Fibroblast of skin of abdomen (primary cell): ENCODE results near the gene CRTC1.
"Not testable (repeated sequence)": the region's sequence is repeated elsewhere in the genome, so short reads cannot be mapped to it uniquely, and the experiment has no call there.

ENCODE experiments used
- DNase-seq: peaks from one replicate; pipeline ENCODE4 v3.0.0-alpha.2; 2013

The CRTC1 gene

DNA sequence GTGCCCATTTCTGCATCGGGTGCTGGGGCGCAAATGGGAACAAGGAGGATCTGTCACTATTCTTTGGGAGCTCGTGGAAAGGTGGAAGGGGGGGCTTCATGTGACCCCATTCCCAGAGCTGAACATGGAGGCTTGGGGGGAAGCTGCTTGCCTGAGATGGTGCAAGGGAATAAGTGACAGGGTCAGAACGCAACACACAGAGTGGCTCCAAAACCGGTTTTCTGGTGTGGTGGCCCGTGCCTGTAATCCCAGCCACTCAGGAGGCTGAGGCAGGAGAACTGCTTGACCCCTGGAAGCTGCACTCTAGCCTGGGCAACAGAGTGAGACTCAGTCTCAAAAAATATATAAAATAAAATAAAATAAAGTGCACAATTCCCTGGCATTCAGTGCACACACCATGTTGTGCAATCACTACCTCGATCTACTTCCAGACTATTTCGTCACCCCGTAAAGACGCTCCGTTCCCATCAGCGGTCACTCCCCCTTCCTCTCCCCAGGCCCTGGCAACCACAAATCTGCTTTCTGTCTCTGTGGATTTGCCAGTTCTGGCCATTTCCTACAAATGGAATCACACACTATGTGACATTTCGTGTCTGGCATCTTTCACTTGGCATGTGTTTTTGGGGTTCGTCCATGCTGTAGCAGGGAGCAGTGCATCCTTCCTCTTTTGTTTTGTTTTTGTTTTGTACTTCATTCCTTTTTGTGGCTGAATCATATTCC, 125.8 kb downstream of the CRTC1 start:
- peak; percentile 71 for DNase-seq

DNA sequence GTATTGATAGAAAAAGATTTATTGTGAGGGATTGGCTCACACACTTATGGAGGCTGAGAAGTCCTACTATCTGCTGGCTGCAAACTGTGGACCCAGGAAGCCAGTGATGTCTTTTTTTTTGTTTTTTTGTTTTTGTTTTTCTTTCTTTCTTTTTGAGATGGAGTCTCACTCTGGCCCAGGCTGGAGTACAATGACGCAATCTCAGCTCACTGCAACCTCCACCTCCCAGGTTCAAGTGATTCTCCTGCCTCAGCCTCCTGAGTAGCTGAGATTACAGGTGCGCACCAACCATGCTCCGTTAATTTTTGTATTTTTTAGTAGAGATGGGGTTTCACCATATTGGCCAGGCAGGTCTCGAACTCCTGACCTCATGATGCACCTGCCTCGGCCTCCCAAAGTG, 128.2 kb downstream of the CRTC1 start:
- not testable (repeated sequence) for DNase-seq

DNA sequence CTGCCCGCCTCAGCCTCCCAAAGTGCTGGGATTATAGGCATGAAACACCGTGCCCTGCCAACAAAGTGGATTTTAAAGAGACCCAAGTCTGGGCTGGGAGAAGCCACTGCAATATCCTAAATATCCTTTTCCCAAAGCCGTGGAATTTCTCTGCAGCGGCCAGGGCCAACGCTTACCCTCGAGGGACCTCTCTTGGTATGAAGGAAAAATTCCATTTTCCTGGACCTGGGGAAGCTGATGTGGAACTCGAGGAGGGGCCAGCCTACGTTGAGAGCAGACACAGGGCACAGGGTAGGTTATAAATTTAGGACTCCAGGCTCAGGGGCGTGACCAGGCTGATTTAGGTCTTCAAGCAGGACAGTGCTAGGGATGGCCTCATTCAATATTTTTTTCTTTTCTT, 130.6 kb downstream of the CRTC1 start:
- peak; percentile 37 for DNase-seq

DNA sequence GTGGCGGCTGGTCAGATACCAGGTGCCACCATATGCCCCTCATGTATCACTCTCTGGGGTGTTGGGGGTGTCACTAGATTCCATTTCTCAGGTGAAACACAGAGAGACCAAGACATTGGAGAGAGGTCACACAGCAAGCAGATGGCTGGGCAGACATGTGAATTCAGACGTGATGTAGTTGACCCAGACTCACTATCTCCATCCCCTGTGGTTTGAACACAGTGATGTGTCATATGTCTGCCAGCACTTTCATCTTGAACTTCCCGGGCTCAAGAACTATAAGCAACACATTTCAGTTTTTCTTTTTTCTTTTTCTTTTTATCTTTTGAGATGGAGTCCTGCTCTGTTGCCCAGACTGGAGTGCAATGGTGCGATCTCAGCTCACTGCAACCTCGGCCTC, 132.2 kb downstream of the CRTC1 start:
- DNase-seq: no peak

DNA sequence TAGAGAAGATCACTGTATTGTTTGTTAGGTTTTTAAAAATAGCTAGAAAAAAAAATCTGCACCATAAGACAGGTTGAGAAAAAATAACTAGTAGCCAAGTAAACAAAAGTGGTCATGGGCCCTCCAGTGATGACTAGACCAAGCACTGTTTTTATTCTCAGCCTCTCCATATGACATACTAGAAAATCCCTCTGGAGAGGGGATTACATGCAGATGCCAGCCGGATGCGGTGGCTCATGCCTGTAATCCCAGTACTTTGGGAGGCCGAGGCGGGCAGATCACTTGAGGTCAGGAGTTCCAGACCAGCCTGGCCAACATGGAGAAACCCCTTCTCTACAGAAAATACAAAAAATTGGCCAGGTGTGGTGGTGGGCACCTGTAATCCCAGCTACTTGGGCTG, 133.2 kb downstream of the CRTC1 start:
- DNase-seq: not testable (repeated sequence)

DNA sequence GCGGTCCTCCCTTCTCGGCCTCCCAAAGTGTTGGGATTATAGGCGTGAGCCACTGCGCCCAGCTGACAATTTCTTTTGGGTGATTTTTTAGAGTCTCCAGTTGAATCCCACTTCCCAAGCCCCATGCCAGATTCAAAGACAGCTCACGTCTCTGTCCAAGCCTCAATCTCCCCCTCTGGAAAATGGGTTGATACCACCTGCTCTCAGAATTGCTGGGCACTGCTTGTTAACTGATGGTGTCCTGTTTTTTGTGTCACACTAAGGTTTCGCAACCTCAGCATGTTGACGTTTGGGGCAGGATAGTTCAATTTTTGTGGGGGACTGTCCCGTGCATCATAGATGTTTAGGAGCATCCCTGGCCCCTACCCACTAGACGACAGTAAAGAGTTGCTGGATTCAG, 134.1 kb downstream of the CRTC1 start:
- no peak for DNase-seq

DNA sequence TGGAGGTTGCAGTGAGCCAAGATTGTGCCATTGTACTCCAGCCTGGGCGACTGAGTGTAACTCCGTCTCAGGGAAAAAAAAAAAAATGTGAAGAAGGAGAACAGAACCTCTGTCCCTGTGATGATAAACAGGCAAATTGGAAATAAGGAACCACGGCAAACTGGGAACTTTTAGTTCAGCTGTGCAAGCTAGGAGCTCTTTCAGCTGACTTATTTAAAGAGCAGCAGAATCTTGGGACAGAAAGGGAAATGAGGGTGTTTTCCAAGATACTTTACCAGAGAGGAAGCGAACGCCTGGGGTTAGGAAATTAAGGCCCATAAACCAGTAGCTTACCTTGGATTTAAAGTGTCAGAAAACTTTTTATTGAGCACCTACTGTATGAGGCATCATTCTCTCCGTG, 145.3 kb downstream of the CRTC1 start:
- no peak for DNase-seq

DNA sequence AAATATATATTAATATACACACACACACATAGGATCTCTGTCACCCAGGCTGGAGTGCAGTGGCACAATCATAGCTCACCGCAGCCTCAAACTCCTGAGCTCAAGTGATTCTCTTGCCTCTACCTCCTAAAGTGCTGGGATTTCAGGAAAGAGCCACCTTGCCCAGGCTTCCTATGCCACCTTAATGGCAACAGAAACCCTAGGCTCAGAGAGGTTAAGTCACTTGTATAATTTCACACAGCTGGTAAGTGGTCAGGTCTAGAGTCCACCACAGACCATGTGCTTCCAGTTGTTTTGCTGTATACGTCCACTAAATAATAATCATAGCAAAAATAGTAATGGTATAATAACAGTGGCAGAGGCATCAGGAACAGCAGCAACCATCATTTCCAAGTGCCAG, 147.0 kb downstream of the CRTC1 start:
- no peak for DNase-seq

DNA sequence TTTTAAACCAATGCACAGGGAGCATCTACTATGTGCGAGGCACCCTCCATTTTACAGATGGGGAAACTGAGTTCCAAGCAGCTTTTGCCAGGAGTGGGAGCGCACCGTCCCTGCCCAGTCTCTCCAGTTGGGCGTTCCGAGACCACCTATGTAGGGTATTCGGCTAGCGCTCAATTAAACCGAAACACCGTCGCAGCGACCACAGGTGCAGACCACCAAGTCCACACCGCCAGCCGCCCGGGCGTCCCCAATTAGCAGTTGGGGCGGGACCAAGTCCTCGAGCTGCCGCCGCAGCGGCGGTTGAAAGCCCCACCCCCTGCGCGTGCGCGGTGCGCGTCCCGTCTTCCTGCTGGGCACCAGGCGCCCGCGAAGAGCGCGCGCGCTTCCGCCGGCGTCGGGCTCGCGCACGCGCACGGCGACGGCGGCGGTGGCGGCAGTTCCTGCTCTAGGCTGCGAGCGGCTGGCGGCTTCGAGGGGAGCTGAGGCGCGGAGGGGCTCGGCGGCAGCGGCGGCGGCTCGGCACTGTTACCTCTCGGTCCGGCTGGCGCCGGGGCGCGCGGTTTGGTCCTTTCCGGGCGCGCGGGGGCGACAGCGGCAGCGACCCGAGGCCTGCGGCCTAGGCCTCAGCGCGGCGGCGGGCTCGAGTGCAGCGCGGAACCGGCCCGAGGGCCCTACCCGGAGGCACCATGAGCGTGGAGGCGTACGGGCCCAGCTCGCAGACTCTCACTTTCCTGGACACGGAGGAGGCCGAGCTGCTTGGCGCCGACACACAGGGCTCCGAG, 148.2 kb downstream of the CRTC1 start, which contains the start of gene UPF1:
Gene UPF1, plus strand, starts transcription at position 436 of the 782 bp plus-strand sequence. Its CDS starts 251 bp downstream, at position 687.
- DNase-seq: peak; percentile 92
